Endothelial cell of umbilical vein (primary cell): ENCODE results near the gene ACD. TPM values are rescaled to one million over a fixed set of nuclear protein-coding genes. Genes with fewer than 3 reads are reported as not detected.

Experiments
- BruUV-seq: library from RNA; stranded (reverse); fragments of 400-500 nt; replicated peaks from 2 replicates; lab custom pipeline; 2021; lab: Mats Ljungman, UMichigan
- CTCF ChIA-PET: fragments of 300-600, 350-600 bp; sonication (Branson Sonifier 250); formaldehyde crosslinking; loops from one replicate; lab custom pipeline; 2021; ENCODE audit warnings: antibody characterized with exemption, inconsistent platforms; lab: Charles Lee
- POLR2A ChIA-PET: fragments of 300-600, 350-600 bp; sonication (Branson Sonifier 250); formaldehyde crosslinking; loops from one replicate; lab custom pipeline; 2021; ENCODE audit warnings: antibody characterized with exemption, inconsistent platforms; lab: Charles Lee
- DNase-seq: peaks from one replicate; pipeline ENCODE4 v3.0.0-alpha.2; 2011; ENCODE audit warnings: low read depth, low spot score
- FAIRE-seq: peaks from 2 replicates; lab custom pipeline; 2011; peaks lifted over from hg19 to GRCh38; lab: Jason Lieb, UNC
- H2AFZ ChIP-seq: 2 replicates; pipeline ENCODE4 v1.6.0; 2012; ENCODE audit warnings: low read depth, low read length, control low read depth, inconsistent platforms
- H3K27ac ChIP-seq: 2 replicates; pipeline ENCODE4 v1.5.1; 2011; ENCODE audit warnings: low read depth, mild to moderate bottlenecking, control low read depth, low read length, moderate library complexity; ENCODE audit not compliant: insufficient read depth
- H3K27me3 ChIP-seq, 2 experiments: 2 replicates each; pipeline versions ENCODE4 v1.6.0 to v1.6.1; 2011; ENCODE audit warnings: low read length in 2 of 2, mixed read lengths in 1 of 2; ENCODE audit not compliant: control insufficient read depth in 2 of 2, insufficient read depth in 2 of 2
- H3K36me3 ChIP-seq, 2 experiments: 2 replicates in 1 of 2; 3 replicates in 1 of 2; pipeline ENCODE4 v1.5.1; 2011; ENCODE audit warnings: low read length in 2 of 2, mild to moderate bottlenecking in 1 of 2, moderate library complexity in 1 of 2; ENCODE audit not compliant: control insufficient read depth in 2 of 2, insufficient read depth in 2 of 2; ENCODE audit errors: extremely low read depth in 1 of 2
- H3K4me1 ChIP-seq: 3 replicates; pipeline ENCODE4 v1.5.1; 2011; ENCODE audit warnings: mild to moderate bottlenecking, low read length; ENCODE audit not compliant: control insufficient read depth, insufficient read depth; ENCODE audit errors: extremely low read depth
- H3K4me2 ChIP-seq: 2 replicates; pipeline ENCODE4 v1.6.1; 2011; ENCODE audit warnings: low read length, control low read depth, mixed read lengths; ENCODE audit not compliant: insufficient read depth
- H3K4me3 ChIP-seq, 3 experiments: fragments of 200-600 bp in 1 of 3; sonication (generic), shearing (Covaris generic) in 1 of 3; replicated peaks in 1 of 3; 2 replicates each; pipeline ENCODE4 v1.5.1; 2011 to 2016; ENCODE audit warnings: control low read depth in 3 of 3, low read length in 3 of 3, mild to moderate bottlenecking in 2 of 3, inconsistent platforms in 1 of 3, low read depth in 1 of 3, moderate library complexity in 1 of 3; ENCODE audit not compliant: insufficient read depth in 1 of 3
- H3K79me2 ChIP-seq: 2 replicates; pipeline ENCODE4 v1.6.0; 2012; ENCODE audit warnings: low read length, inconsistent platforms; ENCODE audit not compliant: control insufficient read depth, insufficient read depth
- H3K9ac ChIP-seq: replicated peaks from 2 replicates; pipeline ENCODE3; 2011; ENCODE audit warnings: low read length, control low read depth; ENCODE audit not compliant: insufficient read depth; ENCODE audit errors: extremely low read depth
- H3K9me1 ChIP-seq: replicated peaks from 3 replicates; pipeline ENCODE4 v1.6.0; 2011; ENCODE audit warnings: mild to moderate bottlenecking, low read length; ENCODE audit not compliant: control insufficient read depth, insufficient read depth; ENCODE audit errors: extremely low read depth
- H3K9me3 ChIP-seq: replicated peaks from 2 replicates; pipeline ENCODE4 v1.5.1; 2012; ENCODE audit warnings: low read length, inconsistent platforms; ENCODE audit not compliant: control insufficient read depth, insufficient read depth
- H4K20me1 ChIP-seq: replicated peaks from 2 replicates; pipeline ENCODE3; 2011; ENCODE audit warnings: mild to moderate bottlenecking, low read length; ENCODE audit not compliant: control insufficient read depth, insufficient read depth; ENCODE audit errors: extremely low read depth
- CTCF ChIP-seq, 2 donors: IDR thresholded peaks; 1 replicate in 1 of 2; 2 replicates in 1 of 2; pipeline ENCODE4 v1.5.1; 2011; ENCODE audit warnings: low read length in 2 of 2, mild to moderate bottlenecking in 2 of 2, moderate library complexity in 2 of 2, control low read depth in 1 of 2, inconsistent platforms in 1 of 2, low read depth in 1 of 2; ENCODE audit not compliant: insufficient read depth in 1 of 2; ENCODE audit errors: extremely low read depth in 1 of 2
- EZH2 ChIP-seq: IDR thresholded peaks from 2 replicates; pipeline ENCODE4 v1.6.1; 2012; ENCODE audit warnings: borderline replicate concordance, low read depth, mild to moderate bottlenecking, moderate library complexity, low read length, inconsistent platforms; ENCODE audit not compliant: severe bottlenecking
- FOS ChIP-seq: IDR thresholded peaks from 2 replicates; pipeline ENCODE4 v1.6.1; 2011; ENCODE audit warnings: mild to moderate bottlenecking, low read length, moderate library complexity, borderline replicate concordance; ENCODE audit not compliant: insufficient read depth
- GATA2 ChIP-seq: IDR thresholded peaks from 2 replicates; pipeline ENCODE4 v1.7.0; 2011; ENCODE audit warnings: low read depth, mild to moderate bottlenecking, moderate library complexity, mixed read lengths, low read length; ENCODE audit not compliant: insufficient read length, insufficient read depth
- JUN ChIP-seq: IDR thresholded peaks from 2 replicates; pipeline ENCODE4 v1.6.1; 2011; ENCODE audit warnings: borderline replicate concordance, low read depth; ENCODE audit not compliant: insufficient read length, insufficient read depth
- MAX ChIP-seq: IDR thresholded peaks from 2 replicates; pipeline ENCODE4 v1.6.1; 2011; ENCODE audit not compliant: insufficient read depth, insufficient read length
- MYC ChIP-seq: IDR thresholded peaks from one replicate; pipeline ENCODE4 v1.6.1; 2011; ENCODE audit warnings: mild to moderate bottlenecking, low read depth, low read length
- POLR2A ChIP-seq: IDR thresholded peaks from 2 replicates; pipeline ENCODE4 v1.6.1; 2012; ENCODE audit warnings: low read depth, mild to moderate bottlenecking, control low read depth, low read length
- POLR2AphosphoS5 ChIP-seq: IDR thresholded peaks from 2 replicates; pipeline ENCODE4 v1.6.1; 2012; ENCODE audit warnings: low read depth, mild to moderate bottlenecking, control low read depth, low read length, moderate library complexity; ENCODE audit not compliant: insufficient read depth
- dilution Hi-C: fragments of 300-500 bp; cut with MboI; formaldehyde crosslinking; loops from one replicate; pipeline ENCODE4 v1.15.0; 2019; ENCODE audit warnings: low sequenced_read_pairs; ENCODE audit not compliant: extremely low pct_ligation_motif_present
- intact Hi-C: fragments of 100-400 bp; cut with micrococcal nuclease; formaldehyde crosslinking; loops from one replicate; pipeline ENCODE4 v1.10.0; 2022
- polyA plus RNA-seq, 4 experiments: library from polyadenylated mRNA; depleted of rRNA in 3 of 4; stranded (reverse) in 3 of 4; unstranded in 1 of 4; fragments of >200 nt; gene quantifications; 2 replicates each; pipeline versions ENCODE4 v1.2.1 to v1.2.3, GENCODE V29; 2011 to 2012; ENCODE audit warnings: missing spikeins in 1 of 4
- total RNA-seq: library from RNA; stranded (reverse); gene quantifications from 2 replicates; pipeline ENCODE4 v1.2.3, GENCODE V29; 2021

The ACD gene
- total and polyA plus RNA-seq, 2 donors (not counting 3 experiments of a cell fraction or from before 2014, with no cell fraction given) = 24.4 to 36.0 TPM

- no peaks in the 10 kb centered on the region for H3K79me2 ChIP-seq
- DNase-seq (no peak), FAIRE-seq (no peak)
- no peak overlapping the region for H3K27ac ChIP-seq
- peaks cover 42 to 47% of the 10 kb centered on the region in 2 experiments for H3K27me3 ChIP-seq
- H3K4me3 ChIP-seq = no peak overlapping the region
- H4K20me1 ChIP-seq = no peaks in the 10 kb centered on the region
- H2AFZ ChIP-seq = no peak overlapping the region
- TF ChIP-seq FOS (no peak), GATA2 (no peak), JUN (no peak), EZH2 (no peak), POLR2AphosphoS5 (no peak), CTCF (IDR thresholded peaks at IDR 0.05; ENCODE audit: extremely low read depth in 1 of 2, insufficient read depth in 1 of 2, low read depth in 1 of 2, low read length in 2 of 2) (no peak), MAX (no peak), POLR2A (no peak), MYC (no peak)
- intact Hi-C loops = no loop called here
- CTCF ChIA-PET = interaction anchor here (1.8 to 2.3 kb wide), 3 partner anchors 8 to 131 kb away, joined by 5 to 11 read pairs (median 8); partner anchors contain the start of gene ACD
- H3K9ac ChIP-seq = no peak overlapping the region
- BruUV-seq = no TSS peak
- peaks cover 5% of the 10 kb centered on the region for H3K4me1 ChIP-seq
- H3K9me3 ChIP-seq = no peaks in the 10 kb centered on the region
- dilution Hi-C loops = no loop called here
- H3K36me3 ChIP-seq = no peaks in the 10 kb centered on the region
- POLR2A ChIA-PET = no interaction called here
- H3K9me1 ChIP-seq = no peaks in the 10 kb centered on the region
- H3K4me2 ChIP-seq = no peak overlapping the region
Observed at GRCh38 chr16:67651847-67652246, 8.2 kb downstream of the ACD start.
